ENCODE measurements around the gene AGBL4.

- no peak for TF ChIP-seq CTCF (IDR thresholded peaks at IDR 0.05)
- TF ChIP-seq EP300 (IDR thresholded peaks at IDR 0.05) = no peak
Observed at GRCh38 chr1:48499211-48499735, 1524.5 kb downstream of the AGBL4 start.
